Measurements from ENCODE around the gene CASKIN1. TPM values are rescaled to one million over a fixed set of nuclear protein-coding genes. Genes with fewer than 3 reads are reported as not detected.

CASKIN1 gene
- total RNA-seq, 1 experiment from 2014 or later: 4.5 TPM

GRCh38 chr16:2223221-2223941 lies 27.0 kb upstream of the CASKIN1 start, which contains the start of gene E4F1:
TSS of gene E4F1 (plus strand) at chr16:2223591. CDS start at chr16:2223614, 23 bp downstream.
- CTCF ChIA-PET: no interaction called here

DNA sequence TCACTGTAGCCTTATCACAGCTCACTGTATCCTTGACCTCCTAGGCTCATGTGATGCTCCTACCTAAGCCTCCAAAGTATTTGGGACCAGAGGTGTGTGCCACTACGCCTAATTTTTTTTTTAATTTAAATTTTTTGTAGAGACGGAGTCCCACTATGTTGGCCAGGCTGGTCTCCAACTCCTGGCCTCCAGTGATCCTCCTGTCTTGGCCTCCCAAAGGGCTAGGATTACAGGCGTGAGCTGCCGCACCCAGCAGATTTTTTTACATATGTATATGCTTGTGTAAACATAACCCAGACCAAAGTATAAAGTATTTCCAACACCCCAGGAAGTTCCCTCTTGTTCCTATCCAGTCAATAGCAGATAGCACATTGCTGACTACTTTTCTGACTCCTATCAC lies 19.9 kb upstream of the CASKIN1 start:
- in situ Hi-C loops (cut with HindIII; ENCODE audit: low pct_unique_long_range_greater_than_20kb, low sequenced_read_pairs) (no loop called here), intact Hi-C loops (cut with micrococcal nuclease; ENCODE audit: unreplicated experiment) (no loop called here)
- Histone ChIP-seq H3K27me3 (ENCODE audit: control insufficient read depth, insufficient read depth, low read length) (no peaks in the 10 kb centered on the region), H3K4me1 (ENCODE audit: control insufficient read depth, insufficient read depth, low read length) (peaks cover 17% of the 10 kb centered on the region), H3K9me3 (ENCODE audit: control insufficient read depth, insufficient read depth, low read depth, low read length) (no peaks in the 10 kb centered on the region), H3K4me3 (ENCODE audit: low read depth in 2 of 2, low read length in 2 of 2) (peak overlapping the region; percentile 6 to 94; a peak in 3 of 4 replicates), H3K36me3 (ENCODE audit: control insufficient read depth, insufficient read depth, low read length) (peaks cover 3% of the 10 kb centered on the region; the same call in 1 of the 2 replicates), H3K27ac (ENCODE audit: low read length) (peak overlapping the region; percentile 99)
- ATAC-seq: no peak
- no TSS peak for BruUV-seq (replicated peaks)
- TF ChIP-seq POLR2AphosphoS5 (IDR thresholded peaks at IDR 0.05; ENCODE audit: low read depth, low read length) (no peak), SIN3A (IDR thresholded peaks at IDR 0.05; ENCODE audit: borderline replicate concordance, insufficient read depth, low read depth, low read length) (no peak), TCF7L2 (IDR thresholded peaks at IDR 0.05; ENCODE audit: low read depth, low read length) (no peak)
- TF ChIP-seq, protein P1, sequence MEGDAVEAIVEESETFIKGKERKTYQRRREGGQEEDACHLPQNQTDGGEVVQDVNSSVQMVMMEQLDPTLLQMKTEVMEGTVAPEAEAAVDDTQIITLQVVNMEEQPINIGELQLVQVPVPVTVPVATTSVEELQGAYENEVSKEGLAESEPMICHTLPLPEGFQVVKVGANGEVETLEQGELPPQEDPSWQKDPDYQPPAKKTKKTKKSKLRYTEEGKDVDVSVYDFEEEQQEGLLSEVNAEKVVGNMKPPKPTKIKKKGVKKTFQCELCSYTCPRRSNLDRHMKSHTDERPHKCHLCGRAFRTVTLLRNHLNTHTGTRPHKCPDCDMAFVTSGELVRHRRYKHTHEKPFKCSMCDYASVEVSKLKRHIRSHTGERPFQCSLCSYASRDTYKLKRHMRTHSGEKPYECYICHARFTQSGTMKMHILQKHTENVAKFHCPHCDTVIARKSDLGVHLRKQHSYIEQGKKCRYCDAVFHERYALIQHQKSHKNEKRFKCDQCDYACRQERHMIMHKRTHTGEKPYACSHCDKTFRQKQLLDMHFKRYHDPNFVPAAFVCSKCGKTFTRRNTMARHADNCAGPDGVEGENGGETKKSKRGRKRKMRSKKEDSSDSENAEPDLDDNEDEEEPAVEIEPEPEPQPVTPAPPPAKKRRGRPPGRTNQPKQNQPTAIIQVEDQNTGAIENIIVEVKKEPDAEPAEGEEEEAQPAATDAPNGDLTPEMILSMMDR (IDR thresholded peaks at IDR 0.05): no peak
- TF ChIP-seq, protein P2, sequence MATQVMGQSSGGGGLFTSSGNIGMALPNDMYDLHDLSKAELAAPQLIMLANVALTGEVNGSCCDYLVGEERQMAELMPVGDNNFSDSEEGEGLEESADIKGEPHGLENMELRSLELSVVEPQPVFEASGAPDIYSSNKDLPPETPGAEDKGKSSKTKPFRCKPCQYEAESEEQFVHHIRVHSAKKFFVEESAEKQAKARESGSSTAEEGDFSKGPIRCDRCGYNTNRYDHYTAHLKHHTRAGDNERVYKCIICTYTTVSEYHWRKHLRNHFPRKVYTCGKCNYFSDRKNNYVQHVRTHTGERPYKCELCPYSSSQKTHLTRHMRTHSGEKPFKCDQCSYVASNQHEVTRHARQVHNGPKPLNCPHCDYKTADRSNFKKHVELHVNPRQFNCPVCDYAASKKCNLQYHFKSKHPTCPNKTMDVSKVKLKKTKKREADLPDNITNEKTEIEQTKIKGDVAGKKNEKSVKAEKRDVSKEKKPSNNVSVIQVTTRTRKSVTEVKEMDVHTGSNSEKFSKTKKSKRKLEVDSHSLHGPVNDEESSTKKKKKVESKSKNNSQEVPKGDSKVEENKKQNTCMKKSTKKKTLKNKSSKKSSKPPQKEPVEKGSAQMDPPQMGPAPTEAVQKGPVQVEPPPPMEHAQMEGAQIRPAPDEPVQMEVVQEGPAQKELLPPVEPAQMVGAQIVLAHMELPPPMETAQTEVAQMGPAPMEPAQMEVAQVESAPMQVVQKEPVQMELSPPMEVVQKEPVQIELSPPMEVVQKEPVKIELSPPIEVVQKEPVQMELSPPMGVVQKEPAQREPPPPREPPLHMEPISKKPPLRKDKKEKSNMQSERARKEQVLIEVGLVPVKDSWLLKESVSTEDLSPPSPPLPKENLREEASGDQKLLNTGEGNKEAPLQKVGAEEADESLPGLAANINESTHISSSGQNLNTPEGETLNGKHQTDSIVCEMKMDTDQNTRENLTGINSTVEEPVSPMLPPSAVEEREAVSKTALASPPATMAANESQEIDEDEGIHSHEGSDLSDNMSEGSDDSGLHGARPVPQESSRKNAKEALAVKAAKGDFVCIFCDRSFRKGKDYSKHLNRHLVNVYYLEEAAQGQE (IDR thresholded peaks at IDR 0.05; ENCODE audit: insufficient read depth in 1 of 2, low read depth in 2 of 2, low read length in 1 of 2): no peak
- CTCF ChIA-PET: no interaction called here
- POLR2A ChIA-PET: interaction anchor here (0.6 kb wide), 1 partner anchor 43 kb away, joined by 4 read pairs; no protein-coding TSS in a partner anchor
- no peak for DNase-seq (ENCODE audit: low read depth, low spot score)

More at GRCh38 chr16:2223221-2223941, 27.0 kb upstream of the CASKIN1 start, which contains the start of gene E4F1:
- Histone ChIP-seq H3K27me3 (ENCODE audit: control insufficient read depth, insufficient read depth, low read length) (no peaks in the 10 kb centered on the region), H3K9me3 (ENCODE audit: control insufficient read depth, insufficient read depth, low read depth, low read length) (no peaks in the 10 kb centered on the region), H3K27ac (ENCODE audit: low read length) (peak within 1 kb of the TSS; percentile 76), H3K36me3 (ENCODE audit: control insufficient read depth, insufficient read depth, low read length) (peaks cover 3% of the 10 kb centered on the region; the same call in 1 of the 2 replicates), H3K4me3 (ENCODE audit: low read depth in 2 of 2, low read length in 2 of 2) (peak within 1 kb of the TSS; percentile 95 to 96), H3K4me1 (ENCODE audit: control insufficient read depth, insufficient read depth, low read length) (peaks cover 16% of the 10 kb centered on the region)
- TF ChIP-seq SIN3A (IDR thresholded peaks at IDR 0.05; ENCODE audit: borderline replicate concordance, insufficient read depth, low read depth, low read length) (0 out of 2 replicates have a peak, but pooled peaks have one; percentile 55), TCF7L2 (IDR thresholded peaks at IDR 0.05; ENCODE audit: low read depth, low read length) (0 out of 2 replicates have a peak, but pooled peaks have one; percentile 15), POLR2AphosphoS5 (IDR thresholded peaks at IDR 0.05; ENCODE audit: low read depth, low read length) (peak; percentile 72)
- TF ChIP-seq, protein P2 (IDR thresholded peaks at IDR 0.05; ENCODE audit: insufficient read depth in 1 of 2, low read depth in 2 of 2, low read length in 1 of 2): no peak
- DNase-seq (ENCODE audit: low read depth, low spot score): peak; percentile 95
- in situ Hi-C loops (cut with HindIII; ENCODE audit: low pct_unique_long_range_greater_than_20kb, low sequenced_read_pairs): no loop called here
- ATAC-seq: peak; percentile 97
- intact Hi-C loops (cut with micrococcal nuclease; ENCODE audit: unreplicated experiment): no loop called here
- BruUV-seq (replicated peaks): no TSS peak
- POLR2A ChIA-PET: no interaction called here

Measured in Panc1 (cell line).